Loucy (cell line): Measurements from ENCODE around the gene CLMN.

Source experiments
- H2AFZ ChIP-seq: fragments of 200-600 bp; sonication (generic); 2 replicates; pipeline ENCODE4 v1.6.0; 2016; ENCODE audit warnings: antibody characterized with exemption, mild to moderate bottlenecking, low read length, moderate library complexity
- H3F3A ChIP-seq: fragments of 200-600 bp; 2 replicates; pipeline ENCODE4 v1.6.0; 2016; ENCODE audit warnings: antibody characterized with exemption, low read depth, mild to moderate bottlenecking
- H3K27me3 ChIP-seq: fragments of 200-600 bp; sonication (generic); 2 replicates; pipeline ENCODE4 v1.6.1; 2014; ENCODE audit warnings: low read length, mild to moderate bottlenecking; ENCODE audit not compliant: insufficient read depth, poor library complexity, severe bottlenecking
- H3K36me3 ChIP-seq: fragments of 200-600 bp; sonication (generic); 2 replicates; pipeline ENCODE4 v1.6.1; 2016; ENCODE audit warnings: low read length; ENCODE audit not compliant: insufficient read depth
- H3K4me1 ChIP-seq: fragments of 200-600 bp; sonication (generic); 2 replicates; pipeline ENCODE4 v1.5.1; 2014; ENCODE audit warnings: low read length, mild to moderate bottlenecking; ENCODE audit not compliant: insufficient read depth, poor library complexity, severe bottlenecking
- H3K4me2 ChIP-seq: fragments of 200-600 bp; sonication (generic); 2 replicates; pipeline ENCODE4 v1.6.0; 2014; ENCODE audit warnings: antibody characterized with exemption, low read length, low read depth, mild to moderate bottlenecking; ENCODE audit not compliant: poor library complexity, severe bottlenecking
- H3K4me3 ChIP-seq: fragments of 200-600 bp; sonication (generic); 2 replicates; pipeline ENCODE4 v1.5.1; 2014; ENCODE audit warnings: low read length, mild to moderate bottlenecking, mixed read lengths; ENCODE audit not compliant: poor library complexity, severe bottlenecking
- H3K79me2 ChIP-seq: fragments of 200-600 bp; sonication (generic); 2 replicates; pipeline ENCODE4 v1.6.1; 2014; ENCODE audit warnings: low read length; ENCODE audit not compliant: insufficient read depth
- H3K9ac ChIP-seq: fragments of 200-600 bp; sonication (generic); 2 replicates; pipeline ENCODE4 v1.6.0; 2014; ENCODE audit warnings: mild to moderate bottlenecking, low read depth, low read length, moderate library complexity; ENCODE audit not compliant: poor library complexity, severe bottlenecking
- H3K9me2 ChIP-seq: fragments of 200-600 bp; sonication (generic); replicated peaks from 2 replicates; pipeline ENCODE4 v1.6.1; 2016; ENCODE audit warnings: low read depth, low read length, mixed read lengths
- H3K9me3 ChIP-seq: fragments of 200-600 bp; sonication (generic); 2 replicates; pipeline ENCODE4 v1.6.1; 2014; ENCODE audit warnings: mild to moderate bottlenecking, antibody characterized with exemption, low read length, low read depth; ENCODE audit not compliant: insufficient read depth
- H4K20me1 ChIP-seq: fragments of 200-600 bp; sonication (generic); 2 replicates; pipeline ENCODE4 v1.6.0; 2014; ENCODE audit warnings: antibody characterized with exemption, low read length, mild to moderate bottlenecking; ENCODE audit not compliant: insufficient read depth, poor library complexity, severe bottlenecking
- EZH2phosphoT487 ChIP-seq: fragments of 200-600 bp; IDR thresholded peaks from 2 replicates; pipeline ENCODE4 v1.6.1; 2018; ENCODE audit warnings: antibody characterized with exemption, mild to moderate bottlenecking, moderate library complexity, borderline replicate concordance
- TF ChIP-seq, protein P1 (sequence below): fragments of 200-600 bp; sonication (generic); conservative IDR thresholded peaks from 2 replicates; pipeline ENCODE4 v1.5.1; 2014; ENCODE audit warnings: mild to moderate bottlenecking, antibody characterized with exemption, low read length

Gene CLMN

DNA sequence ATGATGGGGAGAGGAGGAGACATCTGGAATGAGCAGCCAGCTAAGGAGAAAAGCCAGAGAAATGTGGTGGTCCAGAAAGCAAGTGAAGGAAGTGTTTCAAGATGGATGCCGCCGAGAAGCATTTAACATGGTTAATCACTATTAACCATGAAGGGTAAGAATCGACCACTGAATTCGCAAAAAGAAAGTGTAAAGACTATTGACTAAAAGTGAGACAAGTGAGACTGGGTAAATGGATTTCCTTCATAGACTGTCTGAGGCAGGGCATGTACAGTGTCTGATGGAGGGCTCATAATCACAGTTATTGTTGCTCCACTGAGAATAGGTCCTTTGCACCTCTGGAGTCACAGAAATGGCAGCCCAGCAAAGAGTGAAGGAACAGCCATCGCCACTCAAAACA lies 25.3 kb upstream of the CLMN start:
- H3K9ac ChIP-seq: no peak overlapping the region
- H3K36me3 ChIP-seq: no peaks in the 10 kb centered on the region
- H2AFZ ChIP-seq: no peak overlapping the region
- no peak overlapping the region for H3K4me2 ChIP-seq
- no peaks in the 10 kb centered on the region for H3K4me1 ChIP-seq
- no peaks in the 10 kb centered on the region for H3K79me2 ChIP-seq
- no peaks in the 10 kb centered on the region for H3K27me3 ChIP-seq
- H3K9me2 ChIP-seq: no peaks in the 10 kb centered on the region
- H4K20me1 ChIP-seq: no peaks in the 10 kb centered on the region
- no peaks in the 10 kb centered on the region for H3K9me3 ChIP-seq
- no peak overlapping the region for H3K4me3 ChIP-seq
- no peak for TF ChIP-seq EZH2phosphoT487
- TF ChIP-seq, protein P1, sequence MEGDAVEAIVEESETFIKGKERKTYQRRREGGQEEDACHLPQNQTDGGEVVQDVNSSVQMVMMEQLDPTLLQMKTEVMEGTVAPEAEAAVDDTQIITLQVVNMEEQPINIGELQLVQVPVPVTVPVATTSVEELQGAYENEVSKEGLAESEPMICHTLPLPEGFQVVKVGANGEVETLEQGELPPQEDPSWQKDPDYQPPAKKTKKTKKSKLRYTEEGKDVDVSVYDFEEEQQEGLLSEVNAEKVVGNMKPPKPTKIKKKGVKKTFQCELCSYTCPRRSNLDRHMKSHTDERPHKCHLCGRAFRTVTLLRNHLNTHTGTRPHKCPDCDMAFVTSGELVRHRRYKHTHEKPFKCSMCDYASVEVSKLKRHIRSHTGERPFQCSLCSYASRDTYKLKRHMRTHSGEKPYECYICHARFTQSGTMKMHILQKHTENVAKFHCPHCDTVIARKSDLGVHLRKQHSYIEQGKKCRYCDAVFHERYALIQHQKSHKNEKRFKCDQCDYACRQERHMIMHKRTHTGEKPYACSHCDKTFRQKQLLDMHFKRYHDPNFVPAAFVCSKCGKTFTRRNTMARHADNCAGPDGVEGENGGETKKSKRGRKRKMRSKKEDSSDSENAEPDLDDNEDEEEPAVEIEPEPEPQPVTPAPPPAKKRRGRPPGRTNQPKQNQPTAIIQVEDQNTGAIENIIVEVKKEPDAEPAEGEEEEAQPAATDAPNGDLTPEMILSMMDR: no peak
- H3F3A ChIP-seq: no peaks in the 10 kb centered on the region

DNA sequence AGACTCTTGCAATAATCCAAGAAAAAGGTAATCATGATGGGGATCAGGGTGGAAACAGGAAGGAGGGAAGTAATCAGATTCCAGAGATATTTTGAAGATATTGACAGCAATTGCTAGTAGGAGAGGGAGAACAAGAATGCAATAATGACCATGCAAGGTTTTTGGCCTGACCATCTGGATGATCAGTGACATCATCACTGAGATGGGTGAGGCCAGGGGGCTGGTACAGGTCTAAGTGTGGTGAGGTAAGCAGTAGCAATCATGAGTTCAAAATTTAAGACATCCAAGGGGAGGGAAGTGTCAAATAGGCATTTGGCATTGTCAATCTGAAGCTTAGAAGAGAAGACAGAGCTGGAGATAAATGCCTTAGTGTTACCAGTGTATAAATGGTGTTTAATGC lies 24.8 kb upstream of the CLMN start:
- no peaks in the 10 kb centered on the region for H3K4me1 ChIP-seq
- H2AFZ ChIP-seq: no peak overlapping the region
- TF ChIP-seq, protein P1: no peak
- no peak for TF ChIP-seq EZH2phosphoT487

DNA sequence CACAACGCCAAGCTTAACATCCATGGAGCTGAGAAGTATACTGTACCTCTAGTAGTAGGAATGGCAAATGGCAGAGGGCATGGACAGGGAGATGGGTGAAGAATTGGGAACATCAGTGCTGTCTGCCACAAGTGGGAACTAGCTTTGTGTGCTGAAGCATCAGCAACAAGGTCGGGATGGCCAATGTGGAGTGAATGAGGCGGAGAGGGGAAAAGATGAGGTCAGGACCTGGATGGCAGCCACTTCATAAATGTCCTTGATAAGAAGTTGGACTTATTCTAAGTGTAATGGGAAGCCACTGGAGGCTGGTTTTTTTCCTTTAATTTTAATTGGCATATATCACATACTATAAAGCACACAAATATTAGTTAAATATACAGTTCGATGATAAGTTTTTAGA lies 21.9 kb upstream of the CLMN start:
- H3K4me3 ChIP-seq: no peak overlapping the region
- H3K4me1 ChIP-seq: no peaks in the 10 kb centered on the region
- H3K27me3 ChIP-seq: no peaks in the 10 kb centered on the region
- H3K36me3 ChIP-seq: no peaks in the 10 kb centered on the region
- no peaks in the 10 kb centered on the region for H4K20me1 ChIP-seq
- no peak overlapping the region for H2AFZ ChIP-seq
- H3K9ac ChIP-seq: no peak overlapping the region
- no peaks in the 10 kb centered on the region for H3K9me3 ChIP-seq
- no peaks in the 10 kb centered on the region for H3K9me2 ChIP-seq
- TF ChIP-seq EZH2phosphoT487: no peak
- TF ChIP-seq, protein P1: no peak
- no peak overlapping the region for H3K4me2 ChIP-seq
- H3F3A ChIP-seq: no peaks in the 10 kb centered on the region
- H3K79me2 ChIP-seq: no peaks in the 10 kb centered on the region

More for the DNA sequence above, 24.8 kb upstream of the CLMN start:
- Histone ChIP-seq H3K9ac (no peak overlapping the region), H3K4me3 (no peak overlapping the region), H3K79me2 (no peaks in the 10 kb centered on the region), H3K9me3 (no peaks in the 10 kb centered on the region), H3K36me3 (no peaks in the 10 kb centered on the region), H3K9me2 (no peaks in the 10 kb centered on the region), H4K20me1 (no peaks in the 10 kb centered on the region), H3K4me2 (no peak overlapping the region), H3K27me3 (no peaks in the 10 kb centered on the region), H3F3A (no peaks in the 10 kb centered on the region)
